Epithelial cell of proximal tubule (primary cell): ENCODE results near the gene LYPD3. TPM values are rescaled to one million over a fixed set of nuclear protein-coding genes. Genes with fewer than 3 reads are reported as not detected.

Experiments used
- DNase-seq: peaks from one replicate; pipeline ENCODE4 v3.0.0-alpha.2; 2011; ENCODE audit warnings: low read depth
- H3K4me3 ChIP-seq: 2 replicates; pipeline ENCODE4 v1.5.1; 2011; ENCODE audit warnings: low read depth, mild to moderate bottlenecking, low read length
- CTCF ChIP-seq: conservative IDR thresholded peaks from 2 replicates; pipeline ENCODE4 v1.5.1; 2012; ENCODE audit warnings: low read depth, mild to moderate bottlenecking, low read length
- total RNA-seq: library from RNA; depleted of rRNA; stranded (reverse); fragments of >200 nt; gene quantifications from 2 replicates; pipeline ENCODE4 v1.2.3, GENCODE V29; 2015

The LYPD3 gene
- total RNA-seq, 1 donor from 2014 or later = 0.98 TPM

GRCh38 chr19:43479961-43480561 is 14.7 kb upstream of the LYPD3 start:
- no peak for DNase-seq
- no peak for TF ChIP-seq CTCF

GRCh38 chr19:43479226-43479625 is 13.8 kb upstream of the LYPD3 start:
- no peak overlapping the region for H3K4me3 ChIP-seq
- no peak for TF ChIP-seq CTCF
- DNase-seq = no peak

More at GRCh38 chr19:43479961-43480561, 14.7 kb upstream of the LYPD3 start:
- no peak overlapping the region for H3K4me3 ChIP-seq

GRCh38 chr19:43478323-43478722 is 12.9 kb upstream of the LYPD3 start:
- no peak for TF ChIP-seq CTCF
- no peak for DNase-seq
- no peak overlapping the region for H3K4me3 ChIP-seq

DNA sequence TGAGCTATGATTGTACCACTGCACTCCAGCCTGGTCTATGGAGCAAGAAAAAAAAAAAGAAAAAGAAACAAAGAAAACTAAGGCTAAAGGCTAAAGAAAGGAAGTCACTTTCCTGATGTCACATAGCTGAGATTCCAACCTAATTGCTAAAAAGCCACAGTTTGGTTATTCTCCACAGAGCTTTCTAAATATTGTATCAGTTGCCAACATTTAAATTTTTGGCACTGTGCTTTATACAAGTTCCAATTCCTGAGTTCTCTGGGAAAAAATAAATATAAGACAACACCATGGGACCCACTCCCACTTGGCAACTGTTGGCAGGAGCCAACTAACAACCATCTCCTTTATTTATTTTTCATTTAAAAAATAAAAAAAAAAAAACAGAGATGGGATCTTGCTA is 11.2 kb upstream of the LYPD3 start:
- no peak for TF ChIP-seq CTCF
- DNase-seq = no peak
- no peak overlapping the region for H3K4me3 ChIP-seq

GRCh38 chr19:43474986-43475705 is 9.7 kb upstream of the LYPD3 start:
- H3K4me3 ChIP-seq = peak overlapping the region; percentile 53
- no peak for TF ChIP-seq CTCF
- DNase-seq = peak; percentile 42

DNA sequence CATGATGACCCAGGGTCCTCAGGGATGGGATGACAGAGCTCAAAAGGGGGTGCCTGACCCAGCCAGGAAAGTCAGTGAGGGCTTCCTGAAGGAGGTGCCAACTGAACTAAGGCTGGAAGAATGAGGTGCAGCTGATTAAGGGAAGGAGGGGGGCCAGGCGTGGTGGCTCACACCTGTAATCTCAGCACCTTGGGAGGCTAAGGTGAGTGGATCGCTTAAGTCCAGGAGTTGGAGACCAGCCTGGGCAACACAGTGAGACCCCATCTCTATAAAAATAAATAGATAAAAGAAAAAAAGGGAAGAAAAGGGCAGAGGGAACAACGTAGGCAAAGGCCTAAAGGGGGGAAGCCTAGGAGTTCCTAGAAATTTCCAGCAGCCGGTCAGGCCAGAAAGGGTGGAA is 9.1 kb upstream of the LYPD3 start:
- TF ChIP-seq CTCF = no peak
- H3K4me3 ChIP-seq = peak overlapping the region; percentile 53
- DNase-seq = no peak

DNA sequence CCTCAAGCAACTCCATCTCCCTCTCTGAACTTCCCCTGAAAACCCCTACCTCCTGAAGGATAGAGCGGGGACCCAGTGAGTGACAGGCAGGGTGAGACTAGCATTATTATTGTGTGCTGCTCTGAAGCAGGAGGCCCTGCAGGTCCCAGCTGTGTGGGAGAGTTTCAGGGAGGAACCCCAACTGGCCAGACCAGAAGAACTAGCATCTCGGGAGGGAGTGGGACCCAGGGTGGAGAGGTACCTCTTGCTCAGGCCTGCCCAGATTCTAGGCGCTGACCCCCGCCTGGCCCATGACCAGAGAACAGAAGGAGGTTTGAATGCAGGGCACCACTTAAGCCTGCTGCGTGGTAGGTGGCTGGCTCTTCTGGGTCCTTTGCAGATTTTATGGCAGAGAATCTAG is 5.7 kb upstream of the LYPD3 start:
- no peak for TF ChIP-seq CTCF
- H3K4me3 ChIP-seq = no peak overlapping the region
- no peak for DNase-seq
